ENCODE results near the gene TAS2R14. TPM values are rescaled to one million over a fixed set of nuclear protein-coding genes. Genes with fewer than 3 reads are reported as not detected.

TAS2R14 gene
- total RNA-seq, 1 donor from 2014 or later = 2.0 TPM

GRCh38 chr12:10957741-10958140, 18.7 kb upstream of the TAS2R14 start:
- peaks cover 1% of the 10 kb centered on the region for H3K27me3 Mint-ChIP-seq (ENCODE audit: unreplicated experiment)
- H3K9me3 Mint-ChIP-seq (ENCODE audit: unreplicated experiment) = no peaks in the 10 kb centered on the region
- no peak overlapping the region for H3K27ac Mint-ChIP-seq (ENCODE audit: unreplicated experiment)
- H3K36me3 Mint-ChIP-seq (ENCODE audit: low read depth, unreplicated experiment) = peaks cover 6% of the 10 kb centered on the region
- no peak for DNase-seq (ENCODE audit: low spot score)
- TF ChIP-seq CTCF (IDR thresholded peaks at IDR 0.05; ENCODE audit: unreplicated experiment) = no peak
- H3K4me3 Mint-ChIP-seq (ENCODE audit: unreplicated experiment) = no peak overlapping the region
- H3K4me1 Mint-ChIP-seq (ENCODE audit: unreplicated experiment) = no peaks in the 10 kb centered on the region

DNA sequence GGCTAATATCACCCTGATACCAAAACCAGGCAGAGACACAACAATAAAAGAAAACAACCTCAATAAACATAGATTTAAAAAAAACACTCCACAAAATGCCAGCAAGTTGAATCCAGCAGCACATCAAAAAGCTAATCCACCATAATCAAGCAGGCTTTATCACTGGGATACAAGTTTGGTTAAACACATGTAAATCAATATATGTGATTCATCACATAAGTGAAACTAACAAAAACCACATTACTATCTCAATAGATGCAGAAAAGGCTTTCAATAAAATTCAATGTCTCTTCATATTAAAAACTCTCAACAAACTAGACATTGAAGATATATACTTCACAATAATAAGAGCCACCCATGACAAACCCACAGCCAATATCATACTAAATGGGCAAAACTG, 17.0 kb upstream of the TAS2R14 start:
- Mint-ChIP-seq H3K36me3 (ENCODE audit: low read depth, unreplicated experiment) (peaks cover 6% of the 10 kb centered on the region), H3K9me3 (ENCODE audit: unreplicated experiment) (no peaks in the 10 kb centered on the region), H3K27me3 (ENCODE audit: unreplicated experiment) (peaks cover 1% of the 10 kb centered on the region)

GRCh38 chr12:10952645-10953044, 13.6 kb upstream of the TAS2R14 start:
- no peak for DNase-seq (ENCODE audit: low spot score)
- no peak for TF ChIP-seq CTCF (IDR thresholded peaks at IDR 0.05; ENCODE audit: unreplicated experiment)
- H3K4me3 Mint-ChIP-seq (ENCODE audit: unreplicated experiment) = no peak overlapping the region
- H3K27ac Mint-ChIP-seq (ENCODE audit: unreplicated experiment) = no peak overlapping the region
- H3K9me3 Mint-ChIP-seq (ENCODE audit: unreplicated experiment) = no peaks in the 10 kb centered on the region
- peaks cover 14% of the 10 kb centered on the region for H3K36me3 Mint-ChIP-seq (ENCODE audit: low read depth, unreplicated experiment)
- peaks cover 1% of the 10 kb centered on the region for H3K27me3 Mint-ChIP-seq (ENCODE audit: unreplicated experiment)
- H3K4me1 Mint-ChIP-seq (ENCODE audit: unreplicated experiment) = no peaks in the 10 kb centered on the region

More for the DNA sequence above, 17.0 kb upstream of the TAS2R14 start:
- Mint-ChIP-seq H3K27ac (ENCODE audit: unreplicated experiment) (no peak overlapping the region), H3K4me1 (ENCODE audit: unreplicated experiment) (no peaks in the 10 kb centered on the region), H3K4me3 (ENCODE audit: unreplicated experiment) (no peak overlapping the region)
- DNase-seq (ENCODE audit: low spot score) = no peak
- no peak for TF ChIP-seq CTCF (IDR thresholded peaks at IDR 0.05; ENCODE audit: unreplicated experiment)

GRCh38 chr12:10943167-10943566, 4.1 kb upstream of the TAS2R14 start:
- Mint-ChIP-seq H3K4me3 (ENCODE audit: unreplicated experiment) (no peak overlapping the region), H3K27me3 (ENCODE audit: unreplicated experiment) (peaks cover 1% of the 10 kb centered on the region), H3K36me3 (ENCODE audit: low read depth, unreplicated experiment) (peaks cover 19% of the 10 kb centered on the region), H3K4me1 (ENCODE audit: unreplicated experiment) (peaks cover 17% of the 10 kb centered on the region), H3K9me3 (ENCODE audit: unreplicated experiment) (no peaks in the 10 kb centered on the region), H3K27ac (ENCODE audit: unreplicated experiment) (no peak overlapping the region)
- DNase-seq (ENCODE audit: low spot score) = no peak
- no peak for TF ChIP-seq CTCF (IDR thresholded peaks at IDR 0.05; ENCODE audit: unreplicated experiment)

- peaks cover 1% of the 10 kb centered on the region for H3K27me3 Mint-ChIP-seq (ENCODE audit: unreplicated experiment)
- H3K4me3 Mint-ChIP-seq (ENCODE audit: unreplicated experiment) = no peak overlapping the region
- H3K4me1 Mint-ChIP-seq (ENCODE audit: unreplicated experiment) = peaks cover 17% of the 10 kb centered on the region
- no peak overlapping the region for H3K27ac Mint-ChIP-seq (ENCODE audit: unreplicated experiment)
- no peaks in the 10 kb centered on the region for H3K9me3 Mint-ChIP-seq (ENCODE audit: unreplicated experiment)
- DNase-seq (ENCODE audit: low spot score) = no peak
- H3K36me3 Mint-ChIP-seq (ENCODE audit: low read depth, unreplicated experiment) = peaks cover 10% of the 10 kb centered on the region
- no peak for TF ChIP-seq CTCF (IDR thresholded peaks at IDR 0.05; ENCODE audit: unreplicated experiment)
Measured at GRCh38 chr12:10941916-10942607, 3.0 kb upstream of the TAS2R14 start.
